Measurements from ENCODE around the gene CDH22. TPM values are rescaled to one million over a fixed set of nuclear protein-coding genes. Genes with fewer than 3 reads are reported as not detected.

CDH22 gene
- total and polyA plus RNA-seq, 9 of the 15 experiments (the other 6 are each of a cell fraction or from before 2014, with no cell fraction given) = 0.07 to 0.08 TPM; not detected in 7

DNA sequence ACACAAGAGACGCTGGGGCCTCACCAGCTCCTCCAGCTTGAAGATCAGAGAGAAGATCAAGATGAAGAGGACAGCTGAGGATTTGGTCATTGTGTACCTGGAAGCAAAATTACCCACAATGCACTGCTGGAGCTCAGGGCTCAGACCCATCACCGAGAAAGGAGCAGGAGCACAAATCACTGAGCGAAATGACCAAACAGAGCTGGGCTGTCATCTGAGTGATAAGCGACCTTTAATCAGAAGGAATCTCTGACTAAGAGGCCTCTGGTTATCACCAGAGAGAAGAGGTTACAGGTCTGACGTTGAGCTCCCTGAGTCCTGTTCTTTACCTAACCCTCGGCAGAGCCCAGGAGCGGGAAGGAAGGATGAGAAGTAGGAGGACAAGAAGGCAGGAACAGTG lies 47.5 kb upstream of the CDH22 start (continued):
- TF ChIP-seq ZNF586 (CRISPR knock-in tag; conservative IDR thresholded peaks at IDR 0.05) = no peak
- TF ChIP-seq, protein P1, sequence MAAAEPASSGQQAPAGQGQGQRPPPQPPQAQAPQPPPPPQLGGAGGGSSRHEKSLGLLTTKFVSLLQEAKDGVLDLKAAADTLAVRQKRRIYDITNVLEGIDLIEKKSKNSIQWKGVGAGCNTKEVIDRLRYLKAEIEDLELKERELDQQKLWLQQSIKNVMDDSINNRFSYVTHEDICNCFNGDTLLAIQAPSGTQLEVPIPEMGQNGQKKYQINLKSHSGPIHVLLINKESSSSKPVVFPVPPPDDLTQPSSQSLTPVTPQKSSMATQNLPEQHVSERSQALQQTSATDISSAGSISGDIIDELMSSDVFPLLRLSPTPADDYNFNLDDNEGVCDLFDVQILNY (CRISPR knock-in tag; IDR thresholded peaks at IDR 0.05) = no peak
- TF ChIP-seq ZNF830 (CRISPR knock-in tag; IDR thresholded peaks at IDR 0.05) = no peak
- TF ChIP-seq, protein P2, sequence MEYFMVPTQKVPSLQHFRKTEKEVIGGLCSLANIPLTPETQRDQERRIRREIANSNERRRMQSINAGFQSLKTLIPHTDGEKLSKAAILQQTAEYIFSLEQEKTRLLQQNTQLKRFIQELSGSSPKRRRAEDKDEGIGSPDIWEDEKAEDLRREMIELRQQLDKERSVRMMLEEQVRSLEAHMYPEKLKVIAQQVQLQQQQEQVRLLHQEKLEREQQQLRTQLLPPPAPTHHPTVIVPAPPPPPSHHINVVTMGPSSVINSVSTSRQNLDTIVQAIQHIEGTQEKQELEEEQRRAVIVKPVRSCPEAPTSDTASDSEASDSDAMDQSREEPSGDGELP (CRISPR knock-in tag; IDR thresholded peaks at IDR 0.05; ENCODE audit: borderline replicate concordance) = no peak
- TF ChIP-seq HDAC3 (IDR thresholded peaks at IDR 0.05; ENCODE audit: borderline replicate concordance, partially characterized antibody) = no peak
- TF ChIP-seq JUND (IDR thresholded peaks at IDR 0.05; ENCODE audit: borderline replicate concordance, low read depth, low read length) = peak; percentile 33; the same call in 1 of the 2 replicates
- TF ChIP-seq JUND (tag; IDR thresholded peaks at IDR 0.05; ENCODE audit: borderline replicate concordance, low read depth, low read length) = no peak; the same call in 2 of the 3 replicates
- TF ChIP-seq CBX2 (IDR thresholded peaks at IDR 0.05; ENCODE audit: insufficient read depth, low read length, poor library complexity, severe bottlenecking) = no peak
- TF ChIP-seq, protein P3, sequence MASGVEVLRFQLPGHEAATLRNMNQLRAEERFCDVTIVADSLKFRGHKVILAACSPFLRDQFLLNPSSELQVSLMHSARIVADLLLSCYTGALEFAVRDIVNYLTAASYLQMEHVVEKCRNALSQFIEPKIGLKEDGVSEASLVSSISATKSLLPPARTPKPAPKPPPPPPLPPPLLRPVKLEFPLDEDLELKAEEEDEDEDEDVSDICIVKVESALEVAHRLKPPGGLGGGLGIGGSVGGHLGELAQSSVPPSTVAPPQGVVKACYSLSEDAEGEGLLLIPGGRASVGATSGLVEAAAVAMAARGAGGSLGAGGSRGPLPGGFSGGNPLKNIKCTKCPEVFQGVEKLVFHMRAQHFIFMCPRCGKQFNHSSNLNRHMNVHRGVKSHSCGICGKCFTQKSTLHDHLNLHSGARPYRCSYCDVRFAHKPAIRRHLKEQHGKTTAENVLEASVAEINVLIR (CRISPR knock-in tag; IDR thresholded peaks at IDR 0.05) = no peak
- no peak for TF ChIP-seq ESRRA (IDR thresholded peaks at IDR 0.05; ENCODE audit: borderline replicate concordance, low read depth)
- TF ChIP-seq NCOA2 (IDR thresholded peaks at IDR 0.05; ENCODE audit: partially characterized antibody in 2 of 2) = no peak
- TF ChIP-seq, protein P4, sequence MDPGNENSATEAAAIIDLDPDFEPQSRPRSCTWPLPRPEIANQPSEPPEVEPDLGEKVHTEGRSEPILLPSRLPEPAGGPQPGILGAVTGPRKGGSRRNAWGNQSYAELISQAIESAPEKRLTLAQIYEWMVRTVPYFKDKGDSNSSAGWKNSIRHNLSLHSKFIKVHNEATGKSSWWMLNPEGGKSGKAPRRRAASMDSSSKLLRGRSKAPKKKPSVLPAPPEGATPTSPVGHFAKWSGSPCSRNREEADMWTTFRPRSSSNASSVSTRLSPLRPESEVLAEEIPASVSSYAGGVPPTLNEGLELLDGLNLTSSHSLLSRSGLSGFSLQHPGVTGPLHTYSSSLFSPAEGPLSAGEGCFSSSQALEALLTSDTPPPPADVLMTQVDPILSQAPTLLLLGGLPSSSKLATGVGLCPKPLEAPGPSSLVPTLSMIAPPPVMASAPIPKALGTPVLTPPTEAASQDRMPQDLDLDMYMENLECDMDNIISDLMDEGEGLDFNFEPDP (CRISPR knock-in tag; IDR thresholded peaks at IDR 0.05) = no peak
- TF ChIP-seq ZNF12 (CRISPR knock-in tag; IDR thresholded peaks at IDR 0.05) = no peak
- TF ChIP-seq, protein P5, sequence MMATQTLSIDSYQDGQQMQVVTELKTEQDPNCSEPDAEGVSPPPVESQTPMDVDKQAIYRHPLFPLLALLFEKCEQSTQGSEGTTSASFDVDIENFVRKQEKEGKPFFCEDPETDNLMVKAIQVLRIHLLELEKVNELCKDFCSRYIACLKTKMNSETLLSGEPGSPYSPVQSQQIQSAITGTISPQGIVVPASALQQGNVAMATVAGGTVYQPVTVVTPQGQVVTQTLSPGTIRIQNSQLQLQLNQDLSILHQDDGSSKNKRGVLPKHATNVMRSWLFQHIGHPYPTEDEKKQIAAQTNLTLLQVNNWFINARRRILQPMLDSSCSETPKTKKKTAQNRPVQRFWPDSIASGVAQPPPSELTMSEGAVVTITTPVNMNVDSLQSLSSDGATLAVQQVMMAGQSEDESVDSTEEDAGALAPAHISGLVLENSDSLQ (IDR thresholded peaks at IDR 0.05) = 0 out of 2 replicates have a peak, but pooled peaks have one; percentile 26
